Renal cortex interstitium (tissue), 11 donors: ENCODE results near the gene RTP3. TPM values are rescaled to one million over a fixed set of nuclear protein-coding genes. Genes with fewer than 3 reads are reported as not detected.

Source experiments
- DNase-seq, 11 donors: peaks; one replicate each; pipeline ENCODE4 v3.0.0-alpha.2; 2013; ENCODE audit warnings: low read depth in 9 of 11, low spot score in 4 of 11; ENCODE audit errors: extremely low read depth in 1 of 11
- polyA plus RNA-seq, 3 donors: library from polyadenylated mRNA; unstranded; fragments of 120-200 nt; gene quantifications; one replicate each; pipeline ENCODE4 v1.2.1, GENCODE V29; 2013; ENCODE audit not compliant: insufficient read length in 3 of 3

Gene RTP3
- polyA plus RNA-seq, 3 donors = not detected

GRCh38 chr3:46467562-46467961 is 30.2 kb upstream of the RTP3 start:
- DNase-seq = no peak

GRCh38 chr3:46468753-46469600 is 28.8 kb upstream of the RTP3 start:
- DNase-seq = no peak

GRCh38 chr3:46469680-46470357 is 28.0 kb upstream of the RTP3 start:
- no peak for DNase-seq

GRCh38 chr3:46470831-46471230 is 26.9 kb upstream of the RTP3 start:
- no peak for DNase-seq

- DNase-seq = no peak
Measured at GRCh38 chr3:46471371-46471914, 26.3 kb upstream of the RTP3 start.

- no peak for DNase-seq
Measured at GRCh38 chr3:46472736-46473135, 25.0 kb upstream of the RTP3 start.

- DNase-seq = no peak
Measured at GRCh38 chr3:46477145-46477544, 20.6 kb upstream of the RTP3 start.

GRCh38 chr3:46477756-46478155 is 20.0 kb upstream of the RTP3 start:
- no peak for DNase-seq

GRCh38 chr3:46478341-46478740 is 19.4 kb upstream of the RTP3 start:
- DNase-seq = no peak

- DNase-seq = no peak
Measured at GRCh38 chr3:46479021-46479420, 18.8 kb upstream of the RTP3 start.

- DNase-seq = no peak
Measured at GRCh38 chr3:46479696-46480095, 18.1 kb upstream of the RTP3 start.

- DNase-seq = no peak
Measured at GRCh38 chr3:46480491-46481195, 17.1 kb upstream of the RTP3 start.

- DNase-seq = no peak
Measured at GRCh38 chr3:46481636-46482035, 16.1 kb upstream of the RTP3 start.

GRCh38 chr3:46482632-46483350 is 15.0 kb upstream of the RTP3 start:
- no peak for DNase-seq

GRCh38 chr3:46483825-46484224 is 14.0 kb upstream of the RTP3 start:
- no peak for DNase-seq

- DNase-seq = no peak
Measured at GRCh38 chr3:46484388-46484787, 13.4 kb upstream of the RTP3 start.

GRCh38 chr3:46484911-46485778 is 12.6 kb upstream of the RTP3 start:
- peak in 4 of 11 donors; percentile 31 to 43 (median 42) for DNase-seq

GRCh38 chr3:46485779-46486175 is 12.0 kb upstream of the RTP3 start:
- no peak for DNase-seq
